HL-60 (cell line): Measurements from ENCODE around the gene TOGARAM2.

Experiments used
- DNase-seq, 2 experiments: peaks; one replicate each; pipeline ENCODE4 v3.0.0-alpha.2; 2010 to 2020; ENCODE audit warnings: low read depth in 1 of 2, low spot score in 1 of 2
- H3K27ac ChIP-seq: fragments of 250-450 bp; sonication (Bioruptor Pico); replicated peaks from 2 replicates; pipeline ENCODE4 v1.5.1; 2020; ENCODE audit warnings: mild to moderate bottlenecking, moderate library complexity
- H3K27me3 ChIP-seq: fragments of 250-450 bp; sonication (Bioruptor Pico); 2 replicates; pipeline ENCODE4 v1.5.1; 2021; ENCODE audit warnings: mild to moderate bottlenecking, moderate library complexity; ENCODE audit not compliant: insufficient read depth, poor library complexity, severe bottlenecking
- H3K4me3 ChIP-seq: replicated peaks from 2 replicates; pipeline ENCODE4 v1.5.1; 2011; ENCODE audit warnings: mild to moderate bottlenecking, control low read depth, low read length; ENCODE audit not compliant: insufficient read depth
- GABPA ChIP-seq: IDR thresholded peaks from 2 replicates; pipeline ENCODE4 v1.6.1; 2012; ENCODE audit warnings: low read depth
- POLR2AphosphoS5 ChIP-seq: IDR thresholded peaks from 2 replicates; pipeline ENCODE4 v1.6.1; 2012; ENCODE audit warnings: low read depth
- SPI1 ChIP-seq: IDR thresholded peaks from 2 replicates; pipeline ENCODE4 v1.6.1; 2012; ENCODE audit warnings: low read depth, mild to moderate bottlenecking, borderline replicate concordance
- TF ChIP-seq, protein P1 (sequence below): IDR thresholded peaks from 2 replicates; pipeline ENCODE4 v1.6.1; 2012; ENCODE audit warnings: low read depth; ENCODE audit not compliant: insufficient replicate concordance
- TF ChIP-seq, protein P2 (sequence below): IDR thresholded peaks from one replicate; pipeline ENCODE4 v1.5.1; 2011; ENCODE audit warnings: low read length, control low read depth, inconsistent platforms; ENCODE audit not compliant: insufficient read depth

The TOGARAM2 gene

DNA sequence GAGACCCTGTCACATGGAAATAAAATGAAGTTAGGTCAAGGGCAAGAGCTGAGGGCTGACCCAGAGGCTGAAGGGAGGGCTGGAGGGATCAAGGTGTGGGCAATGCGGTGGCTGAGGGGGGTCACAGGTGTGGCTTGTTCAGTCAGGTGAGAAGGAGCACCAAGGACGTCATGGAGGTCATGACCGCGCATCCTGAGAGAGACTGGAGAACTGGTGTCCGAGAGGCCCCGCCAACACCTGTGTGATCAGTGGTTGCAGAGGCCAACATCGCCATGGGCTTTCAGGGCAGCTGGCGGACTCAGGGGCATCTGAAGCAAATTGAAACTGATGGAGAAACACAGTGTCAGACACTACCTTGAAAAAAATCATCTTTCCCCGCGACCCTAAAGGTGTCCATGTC is 13.0 kb downstream of the TOGARAM2 start:
- H3K4me3 ChIP-seq = no peak overlapping the region
- no peak for TF ChIP-seq POLR2AphosphoS5
- TF ChIP-seq, protein P1, sequence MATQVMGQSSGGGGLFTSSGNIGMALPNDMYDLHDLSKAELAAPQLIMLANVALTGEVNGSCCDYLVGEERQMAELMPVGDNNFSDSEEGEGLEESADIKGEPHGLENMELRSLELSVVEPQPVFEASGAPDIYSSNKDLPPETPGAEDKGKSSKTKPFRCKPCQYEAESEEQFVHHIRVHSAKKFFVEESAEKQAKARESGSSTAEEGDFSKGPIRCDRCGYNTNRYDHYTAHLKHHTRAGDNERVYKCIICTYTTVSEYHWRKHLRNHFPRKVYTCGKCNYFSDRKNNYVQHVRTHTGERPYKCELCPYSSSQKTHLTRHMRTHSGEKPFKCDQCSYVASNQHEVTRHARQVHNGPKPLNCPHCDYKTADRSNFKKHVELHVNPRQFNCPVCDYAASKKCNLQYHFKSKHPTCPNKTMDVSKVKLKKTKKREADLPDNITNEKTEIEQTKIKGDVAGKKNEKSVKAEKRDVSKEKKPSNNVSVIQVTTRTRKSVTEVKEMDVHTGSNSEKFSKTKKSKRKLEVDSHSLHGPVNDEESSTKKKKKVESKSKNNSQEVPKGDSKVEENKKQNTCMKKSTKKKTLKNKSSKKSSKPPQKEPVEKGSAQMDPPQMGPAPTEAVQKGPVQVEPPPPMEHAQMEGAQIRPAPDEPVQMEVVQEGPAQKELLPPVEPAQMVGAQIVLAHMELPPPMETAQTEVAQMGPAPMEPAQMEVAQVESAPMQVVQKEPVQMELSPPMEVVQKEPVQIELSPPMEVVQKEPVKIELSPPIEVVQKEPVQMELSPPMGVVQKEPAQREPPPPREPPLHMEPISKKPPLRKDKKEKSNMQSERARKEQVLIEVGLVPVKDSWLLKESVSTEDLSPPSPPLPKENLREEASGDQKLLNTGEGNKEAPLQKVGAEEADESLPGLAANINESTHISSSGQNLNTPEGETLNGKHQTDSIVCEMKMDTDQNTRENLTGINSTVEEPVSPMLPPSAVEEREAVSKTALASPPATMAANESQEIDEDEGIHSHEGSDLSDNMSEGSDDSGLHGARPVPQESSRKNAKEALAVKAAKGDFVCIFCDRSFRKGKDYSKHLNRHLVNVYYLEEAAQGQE = no peak
- TF ChIP-seq SPI1 = no peak
- TF ChIP-seq, protein P2, sequence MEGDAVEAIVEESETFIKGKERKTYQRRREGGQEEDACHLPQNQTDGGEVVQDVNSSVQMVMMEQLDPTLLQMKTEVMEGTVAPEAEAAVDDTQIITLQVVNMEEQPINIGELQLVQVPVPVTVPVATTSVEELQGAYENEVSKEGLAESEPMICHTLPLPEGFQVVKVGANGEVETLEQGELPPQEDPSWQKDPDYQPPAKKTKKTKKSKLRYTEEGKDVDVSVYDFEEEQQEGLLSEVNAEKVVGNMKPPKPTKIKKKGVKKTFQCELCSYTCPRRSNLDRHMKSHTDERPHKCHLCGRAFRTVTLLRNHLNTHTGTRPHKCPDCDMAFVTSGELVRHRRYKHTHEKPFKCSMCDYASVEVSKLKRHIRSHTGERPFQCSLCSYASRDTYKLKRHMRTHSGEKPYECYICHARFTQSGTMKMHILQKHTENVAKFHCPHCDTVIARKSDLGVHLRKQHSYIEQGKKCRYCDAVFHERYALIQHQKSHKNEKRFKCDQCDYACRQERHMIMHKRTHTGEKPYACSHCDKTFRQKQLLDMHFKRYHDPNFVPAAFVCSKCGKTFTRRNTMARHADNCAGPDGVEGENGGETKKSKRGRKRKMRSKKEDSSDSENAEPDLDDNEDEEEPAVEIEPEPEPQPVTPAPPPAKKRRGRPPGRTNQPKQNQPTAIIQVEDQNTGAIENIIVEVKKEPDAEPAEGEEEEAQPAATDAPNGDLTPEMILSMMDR = no peak
- no peak for TF ChIP-seq GABPA
- DNase-seq = no peak
- no peaks in the 10 kb centered on the region for H3K27me3 ChIP-seq
- no peak overlapping the region for H3K27ac ChIP-seq

DNA sequence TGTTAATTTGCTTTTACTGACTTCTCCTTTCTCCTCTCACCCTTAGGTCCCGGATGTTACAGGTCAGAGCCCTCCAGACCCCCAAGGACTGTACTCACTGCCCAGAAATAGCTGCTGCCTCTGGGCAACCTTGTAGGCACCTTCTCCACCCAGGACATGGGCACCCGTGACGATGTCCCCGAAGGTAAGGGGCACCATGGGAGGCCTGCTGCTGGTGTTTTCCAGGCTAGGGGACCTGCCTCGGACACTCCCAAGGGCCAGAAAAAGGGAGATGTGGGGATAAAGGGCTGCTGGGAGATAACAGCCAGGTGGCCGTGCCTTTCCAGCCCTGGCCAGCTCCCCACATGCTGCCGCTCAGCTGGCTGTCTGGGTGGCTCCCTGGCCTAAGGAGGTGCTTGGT is 13.6 kb downstream of the TOGARAM2 start:
- Histone ChIP-seq H3K27ac (no peak overlapping the region), H3K4me3 (no peak overlapping the region), H3K27me3 (no peaks in the 10 kb centered on the region)
- TF ChIP-seq GABPA (no peak), POLR2AphosphoS5 (no peak), SPI1 (no peak)
- TF ChIP-seq, protein P1 = no peak
- TF ChIP-seq, protein P2 = no peak
- DNase-seq = no peak

DNA sequence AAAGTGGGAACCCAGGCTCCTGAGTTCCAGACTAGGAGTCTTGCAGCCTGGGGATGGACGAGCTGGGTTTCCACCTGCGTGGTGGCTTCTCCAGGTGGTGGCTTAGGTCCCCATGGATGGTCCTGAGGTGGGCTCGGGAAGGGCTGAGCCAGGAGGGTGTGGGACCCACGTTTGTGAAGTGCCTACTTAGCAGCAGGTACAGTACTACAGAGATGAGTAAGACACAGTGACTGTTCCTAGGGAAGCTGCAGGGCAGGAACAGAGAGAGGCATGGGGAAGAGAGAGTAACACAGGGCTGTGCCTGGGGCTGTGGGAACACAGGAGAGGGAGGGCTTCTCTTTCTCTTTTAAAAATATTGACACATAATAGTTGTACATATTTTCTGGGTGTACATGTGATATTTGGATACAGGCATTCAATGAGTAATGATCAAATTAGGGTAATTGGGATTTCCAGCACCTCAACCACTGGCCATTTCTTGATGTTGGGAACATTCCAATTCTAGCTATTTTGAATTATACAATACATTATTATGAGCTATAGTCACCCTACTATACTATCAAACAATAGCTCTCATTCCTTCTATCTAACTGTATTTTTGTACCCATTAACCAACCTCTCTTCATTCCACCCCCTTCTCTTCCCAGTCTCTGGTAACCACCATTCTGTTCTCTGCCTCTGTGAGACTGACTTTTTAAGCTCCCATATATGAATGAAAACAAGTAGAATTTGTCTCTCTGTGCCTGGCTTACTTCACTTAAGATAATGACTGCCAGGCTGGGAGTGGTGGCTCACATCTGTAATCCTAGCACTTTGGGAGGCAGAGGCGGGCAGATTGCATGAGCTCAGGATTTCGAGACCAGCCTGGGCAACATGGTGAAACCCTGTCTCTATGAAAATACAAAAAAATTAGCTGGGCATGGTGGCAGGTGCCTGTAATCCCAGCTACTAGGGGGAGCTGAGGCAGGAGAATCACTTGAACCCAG is 15.0 kb downstream of the TOGARAM2 start:
- Histone ChIP-seq H3K27ac (no peak overlapping the region), H3K4me3 (no peak overlapping the region), H3K27me3 (no peaks in the 10 kb centered on the region)
- no peak for DNase-seq
- TF ChIP-seq SPI1 (no peak), GABPA (no peak), POLR2AphosphoS5 (no peak)
- TF ChIP-seq, protein P1 = no peak
- TF ChIP-seq, protein P2 = no peak
